ENCODE results near the gene MRPS11.
A peak's percentile ranks its signal among the peaks of the same experiment; 100 is the strongest.
"Not testable (repeated sequence)": the region's sequence is repeated elsewhere in the genome, so short reads cannot be mapped to it uniquely, and the experiment has no call there.

Gene MRPS11

DNA sequence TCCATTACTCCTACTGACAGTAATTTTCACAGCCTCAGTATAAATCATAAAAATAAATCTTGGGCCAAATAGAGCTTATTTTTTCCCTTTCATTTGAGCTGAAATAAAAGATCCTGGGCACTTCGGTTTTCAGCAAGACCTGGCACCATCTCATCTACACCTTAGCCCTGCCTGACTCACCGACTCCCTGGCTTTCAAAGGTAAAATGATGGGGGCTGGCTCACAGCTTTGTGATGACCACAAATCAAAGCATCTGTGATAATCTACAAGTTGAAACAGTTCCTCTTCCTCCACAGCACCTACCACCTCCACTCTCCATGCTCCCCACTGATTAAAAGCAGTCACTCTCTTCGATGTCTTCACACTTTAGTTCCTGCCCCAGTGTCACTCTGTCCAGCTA lies 51.4 kb downstream of the MRPS11 start:
- DNase-seq (ENCODE audit: low read depth) = no peak
- no peak overlapping the region for H3K4me3 ChIP-seq (ENCODE audit: low read length)
- TF ChIP-seq, protein P1, sequence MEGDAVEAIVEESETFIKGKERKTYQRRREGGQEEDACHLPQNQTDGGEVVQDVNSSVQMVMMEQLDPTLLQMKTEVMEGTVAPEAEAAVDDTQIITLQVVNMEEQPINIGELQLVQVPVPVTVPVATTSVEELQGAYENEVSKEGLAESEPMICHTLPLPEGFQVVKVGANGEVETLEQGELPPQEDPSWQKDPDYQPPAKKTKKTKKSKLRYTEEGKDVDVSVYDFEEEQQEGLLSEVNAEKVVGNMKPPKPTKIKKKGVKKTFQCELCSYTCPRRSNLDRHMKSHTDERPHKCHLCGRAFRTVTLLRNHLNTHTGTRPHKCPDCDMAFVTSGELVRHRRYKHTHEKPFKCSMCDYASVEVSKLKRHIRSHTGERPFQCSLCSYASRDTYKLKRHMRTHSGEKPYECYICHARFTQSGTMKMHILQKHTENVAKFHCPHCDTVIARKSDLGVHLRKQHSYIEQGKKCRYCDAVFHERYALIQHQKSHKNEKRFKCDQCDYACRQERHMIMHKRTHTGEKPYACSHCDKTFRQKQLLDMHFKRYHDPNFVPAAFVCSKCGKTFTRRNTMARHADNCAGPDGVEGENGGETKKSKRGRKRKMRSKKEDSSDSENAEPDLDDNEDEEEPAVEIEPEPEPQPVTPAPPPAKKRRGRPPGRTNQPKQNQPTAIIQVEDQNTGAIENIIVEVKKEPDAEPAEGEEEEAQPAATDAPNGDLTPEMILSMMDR (conservative IDR thresholded peaks at IDR 0.05; ENCODE audit: low read length) = no peak

DNA sequence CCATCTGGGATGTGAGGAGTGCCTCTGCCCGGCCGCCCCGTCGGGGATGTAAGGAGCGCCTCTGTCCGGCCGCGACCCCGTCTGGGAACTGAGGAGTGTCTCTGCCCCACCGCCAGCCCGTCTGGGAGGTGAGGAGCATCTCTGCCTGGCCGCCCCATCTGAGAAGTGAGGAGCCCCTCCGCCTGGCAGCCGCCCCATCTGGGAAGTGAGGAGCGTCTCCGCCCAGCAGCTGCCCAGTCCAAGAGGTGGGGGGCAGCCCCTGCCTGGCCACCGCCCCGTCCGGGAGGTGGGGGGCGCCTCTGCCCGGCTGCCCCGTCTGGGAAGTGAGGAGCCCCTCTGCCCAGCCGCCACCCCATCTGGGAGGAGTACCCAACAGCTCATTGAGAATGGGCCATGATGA lies 56.6 kb downstream of the MRPS11 start:
- H3K4me3 ChIP-seq (ENCODE audit: low read length); DNase-seq (ENCODE audit: low read depth): not testable (repeated sequence)

DNA sequence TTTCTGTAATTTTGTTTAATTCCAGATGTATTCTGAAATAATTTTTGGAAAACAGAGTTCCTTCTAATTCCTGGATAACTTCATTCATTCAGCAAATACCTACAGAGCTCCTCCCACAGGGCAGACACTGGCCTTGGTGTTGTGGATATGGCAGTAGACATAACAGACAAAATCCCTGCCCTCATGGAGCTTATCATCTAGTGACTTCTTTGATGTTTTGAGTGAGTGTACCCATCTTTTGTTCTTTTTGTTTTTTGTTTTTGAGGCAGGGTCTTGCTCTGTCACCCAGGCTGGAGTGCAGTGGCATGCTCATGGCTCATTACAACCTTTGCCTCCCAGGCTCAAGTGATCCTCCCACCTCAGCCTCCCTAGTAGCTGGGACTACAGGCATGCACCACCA lies 57.9 kb downstream of the MRPS11 start:
- no peak overlapping the region for H3K4me3 ChIP-seq (ENCODE audit: low read length)
- TF ChIP-seq, protein P1 (conservative IDR thresholded peaks at IDR 0.05; ENCODE audit: low read length) = no peak

DNA sequence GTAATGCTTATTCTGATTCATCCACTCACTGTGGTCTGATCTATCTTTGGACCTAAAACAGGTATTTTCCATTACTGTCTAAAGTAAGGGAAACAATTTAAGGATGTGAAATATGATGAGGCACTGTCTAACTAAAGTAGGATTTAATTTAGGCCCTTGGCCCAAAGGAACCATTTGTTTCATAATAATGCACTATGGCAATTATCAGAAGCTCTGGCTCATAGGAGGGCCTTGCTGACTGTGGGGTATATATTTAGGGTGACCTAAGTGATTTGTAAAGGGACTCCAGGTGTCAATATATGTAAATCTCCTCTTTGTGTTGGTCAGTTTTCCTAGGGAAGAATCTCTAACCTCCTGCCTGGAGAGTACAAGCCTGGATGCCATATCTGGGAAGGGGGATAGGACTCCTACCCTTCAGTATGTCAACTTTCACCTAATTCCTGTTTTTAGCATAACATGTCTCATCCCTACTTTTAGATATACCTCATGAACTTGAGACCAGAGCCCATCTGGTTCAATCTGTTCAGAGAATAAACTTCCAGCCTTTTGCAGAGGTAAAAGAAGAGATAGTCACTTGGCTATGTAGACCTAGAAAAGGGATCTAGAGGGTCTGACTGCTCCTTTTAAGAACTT lies 58.9 kb downstream of the MRPS11 start:
- H3K4me3 ChIP-seq (ENCODE audit: low read length) = no peak overlapping the region
- DNase-seq (ENCODE audit: low read depth) = no peak
- TF ChIP-seq, protein P1 (conservative IDR thresholded peaks at IDR 0.05; ENCODE audit: low read length) = no peak

More for the DNA sequence above, 57.9 kb downstream of the MRPS11 start:
- no peak for DNase-seq (ENCODE audit: low read depth)

DNA sequence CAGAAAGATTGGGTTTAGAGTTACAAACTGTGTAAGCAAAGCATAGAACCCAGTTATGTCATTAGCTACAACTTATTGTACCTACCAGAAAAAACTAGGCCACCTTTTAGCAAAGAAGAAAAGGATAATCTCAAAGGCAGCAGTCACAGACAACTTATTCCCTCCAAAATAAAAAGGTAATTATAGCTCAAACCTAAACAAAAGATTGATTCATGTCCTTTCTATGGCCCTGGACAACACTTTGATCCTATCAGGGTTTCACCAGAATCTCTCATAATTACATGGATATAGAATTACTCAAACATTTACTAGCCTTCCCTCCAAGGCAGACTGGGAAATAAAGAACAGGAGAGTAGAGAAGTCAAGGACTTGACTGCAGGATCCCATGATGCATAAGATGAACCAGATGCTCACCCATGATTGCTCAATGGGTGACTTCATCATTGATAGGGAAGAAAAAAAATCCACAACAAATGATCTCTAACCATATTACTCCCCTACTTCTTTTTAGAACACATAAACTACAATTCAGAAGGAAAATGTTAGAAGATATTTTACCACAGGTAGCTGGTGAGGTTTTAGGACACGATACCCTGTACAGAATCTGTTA lies 61.6 kb downstream of the MRPS11 start:
- TF ChIP-seq, protein P1 (conservative IDR thresholded peaks at IDR 0.05; ENCODE audit: low read length) = no peak
- DNase-seq (ENCODE audit: low read depth) = peak; percentile 61
- no peak overlapping the region for H3K4me3 ChIP-seq (ENCODE audit: low read length)

Data from AG10803 (cell line).